Measurements from ENCODE around the gene FBLN1.
"Not testable (repeated sequence)": the region's sequence is repeated elsewhere in the genome, so short reads cannot be mapped to it uniquely, and the experiment has no call there.

Gene FBLN1

DNA sequence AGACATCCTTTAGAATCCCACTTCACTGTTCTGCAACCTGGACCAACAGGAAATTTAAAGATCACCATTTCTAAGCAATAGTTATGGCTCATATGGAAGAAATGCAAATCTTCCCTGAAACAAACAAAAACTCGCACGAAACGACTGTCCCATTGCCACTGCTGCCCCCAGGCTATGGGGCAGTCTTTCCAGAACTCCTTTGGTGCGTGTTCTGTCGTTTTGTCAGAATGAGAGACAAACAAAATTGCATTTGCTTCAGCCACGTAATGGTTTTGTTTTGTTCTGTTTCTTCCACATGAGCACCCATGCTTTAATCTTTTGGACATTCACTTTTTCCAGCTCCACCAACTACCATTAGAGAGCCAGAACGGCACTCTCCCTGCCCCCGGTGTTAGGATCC, 10.8 kb upstream of the FBLN1 start:
- no peak overlapping the region for H3K4me3 ChIP-seq (ENCODE audit: low read depth, low read length)
- H3K36me3 ChIP-seq (ENCODE audit: control insufficient read depth in 2 of 2, insufficient read depth in 1 of 2, low read length in 2 of 2): no peaks in the 10 kb centered on the region
- no peaks in the 10 kb centered on the region for H3K4me1 ChIP-seq (ENCODE audit: control insufficient read depth, insufficient read depth, low read length)
- no peak overlapping the region for H3K27ac ChIP-seq (ENCODE audit: extremely low read depth, low read depth, low read length)
- TF ChIP-seq ZNF292 (tag by site-specific recombination; IDR thresholded peaks at IDR 0.05; ENCODE audit: borderline replicate concordance, low read depth): no peak
- no peak for TF ChIP-seq ZXDB (tag by site-specific recombination; IDR thresholded peaks at IDR 0.05)
- TF ChIP-seq ZSCAN30 (tag by site-specific recombination; IDR thresholded peaks at IDR 0.05): no peak
- TF ChIP-seq ZNF211 (tag by site-specific recombination; IDR thresholded peaks at IDR 0.05; ENCODE audit: low read depth): no peak
- no peak for TF ChIP-seq ZNF645 (tag by site-specific recombination; IDR thresholded peaks at IDR 0.05)
- TF ChIP-seq, protein P1, sequence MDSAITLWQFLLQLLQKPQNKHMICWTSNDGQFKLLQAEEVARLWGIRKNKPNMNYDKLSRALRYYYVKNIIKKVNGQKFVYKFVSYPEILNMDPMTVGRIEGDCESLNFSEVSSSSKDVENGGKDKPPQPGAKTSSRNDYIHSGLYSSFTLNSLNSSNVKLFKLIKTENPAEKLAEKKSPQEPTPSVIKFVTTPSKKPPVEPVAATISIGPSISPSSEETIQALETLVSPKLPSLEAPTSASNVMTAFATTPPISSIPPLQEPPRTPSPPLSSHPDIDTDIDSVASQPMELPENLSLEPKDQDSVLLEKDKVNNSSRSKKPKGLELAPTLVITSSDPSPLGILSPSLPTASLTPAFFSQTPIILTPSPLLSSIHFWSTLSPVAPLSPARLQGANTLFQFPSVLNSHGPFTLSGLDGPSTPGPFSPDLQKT (IDR thresholded peaks at IDR 0.05; ENCODE audit: borderline replicate concordance, low read depth, low read length): no peak
- TF ChIP-seq BCL11B (tag by site-specific recombination; IDR thresholded peaks at IDR 0.05; ENCODE audit: low read depth): no peak
- no peaks in the 10 kb centered on the region; the same call in 1 of the 2 replicates for H3K9me3 ChIP-seq (ENCODE audit: control insufficient read depth, insufficient read depth, low read depth, low read length)
- CTCF ChIA-PET: interaction anchor here (0.7 kb wide), 1 partner anchor 27 kb away, joined by 3 read pairs; no protein-coding TSS in a partner anchor
- POLR2A ChIA-PET: no interaction called here

GRCh38 chr22:45493286-45493771, 9.4 kb upstream of the FBLN1 start:
- ChIA-PET CTCF (no interaction called here), POLR2A (no interaction called here)
- Histone ChIP-seq H3K36me3 (ENCODE audit: control insufficient read depth in 2 of 2, insufficient read depth in 1 of 2, low read length in 2 of 2) (no peaks in the 10 kb centered on the region), H3K9me3 (ENCODE audit: control insufficient read depth, insufficient read depth, low read depth, low read length) (no peaks in the 10 kb centered on the region; the same call in 1 of the 2 replicates), H3K4me3 (ENCODE audit: low read depth, low read length) (no peak overlapping the region), H3K27ac (ENCODE audit: extremely low read depth, low read depth, low read length) (no peak overlapping the region), H3K4me1 (ENCODE audit: control insufficient read depth, insufficient read depth, low read length) (no peaks in the 10 kb centered on the region)
- TF ChIP-seq ZNF776 (tag by site-specific recombination; IDR thresholded peaks at IDR 0.05; ENCODE audit: borderline replicate concordance): no peak
- TF ChIP-seq GFI1B (tag by site-specific recombination; IDR thresholded peaks at IDR 0.05): no peak
- TF ChIP-seq ZNF138 (tag by site-specific recombination; IDR thresholded peaks at IDR 0.05; ENCODE audit: borderline replicate concordance): no peak
- TF ChIP-seq ZNF621 (tag by site-specific recombination; IDR thresholded peaks at IDR 0.05): no peak
- TF ChIP-seq ZNF292 (tag by site-specific recombination; IDR thresholded peaks at IDR 0.05; ENCODE audit: borderline replicate concordance, low read depth): no peak
- peak; percentile 52 for TF ChIP-seq ZNF335 (tag by site-specific recombination; conservative IDR thresholded peaks at IDR 0.05)
- TF ChIP-seq ZBTB6 (tag by site-specific recombination; IDR thresholded peaks at IDR 0.05): no peak
- TF ChIP-seq HOXA7 (CRISPR knock-in tag; IDR thresholded peaks at IDR 0.05; ENCODE audit: borderline replicate concordance): no peak
- TF ChIP-seq ZIC2 (tag by site-specific recombination; IDR thresholded peaks at IDR 0.05): peak; percentile 77

- H3K4me3 ChIP-seq (ENCODE audit: low read depth, low read length); H3K9me3 ChIP-seq (ENCODE audit: control insufficient read depth, insufficient read depth, low read depth, low read length); H3K4me1 ChIP-seq (ENCODE audit: control insufficient read depth, insufficient read depth, low read length); H3K36me3 ChIP-seq (ENCODE audit: control insufficient read depth in 2 of 2, insufficient read depth in 1 of 2, low read length in 2 of 2); POLR2A ChIA-PET; H3K27ac ChIP-seq (ENCODE audit: extremely low read depth, low read depth, low read length): not testable (repeated sequence)
- CTCF ChIA-PET: interaction anchor here (0.7 kb wide), 2 partner anchors 231 to 482 kb away, joined by 3 read pairs; no protein-coding TSS in a partner anchor
These were observed 8.4 kb upstream of the FBLN1 start for GRCh38 chr22:45494306-45494705.

DNA sequence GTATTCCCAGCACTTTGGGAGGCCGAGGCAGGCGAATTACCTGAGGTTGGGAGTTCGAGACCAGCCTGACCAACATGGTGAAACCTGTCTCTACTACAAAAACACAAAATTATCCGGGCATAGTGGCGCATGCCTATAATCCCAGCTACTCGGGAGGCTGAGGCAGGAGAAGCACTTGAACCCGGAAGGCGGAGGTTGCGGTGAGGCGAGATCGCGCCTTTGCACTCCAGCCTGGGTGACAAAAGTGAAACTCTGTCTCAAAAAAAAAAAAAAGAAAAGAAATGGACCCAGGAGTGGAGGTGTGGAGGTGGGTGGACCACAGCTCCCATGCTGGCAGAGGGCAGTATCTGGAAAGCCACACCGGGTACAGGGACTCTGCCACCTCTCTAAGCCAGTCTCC, 7.1 kb upstream of the FBLN1 start:
- H3K4me1 ChIP-seq (ENCODE audit: control insufficient read depth, insufficient read depth, low read length); POLR2A ChIA-PET; H3K4me3 ChIP-seq (ENCODE audit: low read depth, low read length); H3K36me3 ChIP-seq (ENCODE audit: control insufficient read depth in 2 of 2, insufficient read depth in 1 of 2, low read length in 2 of 2); H3K27ac ChIP-seq (ENCODE audit: extremely low read depth, low read depth, low read length); H3K9me3 ChIP-seq (ENCODE audit: control insufficient read depth, insufficient read depth, low read depth, low read length): not testable (repeated sequence)
- CTCF ChIA-PET: interaction anchor here (0.6 kb wide), 1 partner anchor 58 kb away, joined by 3 read pairs; no protein-coding TSS in a partner anchor

All from HEK293 (cell line).